Activated naive CD8-positive, alpha-beta T cell treated with anti-CD3 and anti-CD28 coated beads, Interleukin-2, amount 10 ng/mL, durations not matched to agents 7 days and 5 days (primary cell): ENCODE data around the gene XXYLT1. TPM values are rescaled to one million over a fixed set of nuclear protein-coding genes. Genes with fewer than 3 reads are reported as not detected.

Source experiments
- ATAC-seq: fragments of 150-1000 bp; cut with Tn5 transposase; one replicate; pipeline ENCODE4 v1.10.0; 2021; ENCODE audit warnings: low read depth, moderate library complexity
- POLR2A ChIA-PET: fragments of 350-600 bp; sonication (Branson Sonifier 250); formaldehyde crosslinking; loops from one replicate; lab custom pipeline; 2021; ENCODE audit warnings: antibody characterized with exemption; lab: Charles Lee
- DNase-seq: peaks from one replicate; pipeline ENCODE4 v3.0.0; 2021
- H3K27ac Mint-ChIP-seq: one replicate; pipeline ENCODE4 v1.8.0; 2022; ENCODE audit warnings: mild to moderate bottlenecking, mixed read lengths
- H3K27me3 Mint-ChIP-seq: one replicate; pipeline ENCODE4 v1.8.0; 2022; ENCODE audit warnings: mild to moderate bottlenecking, moderate library complexity, mixed read lengths
- H3K36me3 Mint-ChIP-seq: one replicate; pipeline ENCODE4 v1.8.0; 2021; ENCODE audit warnings: mild to moderate bottlenecking, mixed read lengths
- H3K4me1 Mint-ChIP-seq: one replicate; pipeline ENCODE4 v1.8.0; 2021; ENCODE audit warnings: mixed read lengths
- H3K4me3 Mint-ChIP-seq: one replicate; pipeline ENCODE4 v1.8.0; 2022; ENCODE audit warnings: mild to moderate bottlenecking, moderate library complexity, mixed read lengths
- H3K9me3 Mint-ChIP-seq: one replicate; pipeline ENCODE4 v1.8.0; 2021; ENCODE audit warnings: mixed read lengths
- total RNA-seq, 2 experiments: library from RNA; stranded (reverse); gene quantifications; one replicate each; pipeline ENCODE4 v1.2.3, GENCODE V29; 2021

XXYLT1 gene
- total RNA-seq, 2 experiments from 2014 or later, result 6.8 to 8.3 TPM

DNA sequence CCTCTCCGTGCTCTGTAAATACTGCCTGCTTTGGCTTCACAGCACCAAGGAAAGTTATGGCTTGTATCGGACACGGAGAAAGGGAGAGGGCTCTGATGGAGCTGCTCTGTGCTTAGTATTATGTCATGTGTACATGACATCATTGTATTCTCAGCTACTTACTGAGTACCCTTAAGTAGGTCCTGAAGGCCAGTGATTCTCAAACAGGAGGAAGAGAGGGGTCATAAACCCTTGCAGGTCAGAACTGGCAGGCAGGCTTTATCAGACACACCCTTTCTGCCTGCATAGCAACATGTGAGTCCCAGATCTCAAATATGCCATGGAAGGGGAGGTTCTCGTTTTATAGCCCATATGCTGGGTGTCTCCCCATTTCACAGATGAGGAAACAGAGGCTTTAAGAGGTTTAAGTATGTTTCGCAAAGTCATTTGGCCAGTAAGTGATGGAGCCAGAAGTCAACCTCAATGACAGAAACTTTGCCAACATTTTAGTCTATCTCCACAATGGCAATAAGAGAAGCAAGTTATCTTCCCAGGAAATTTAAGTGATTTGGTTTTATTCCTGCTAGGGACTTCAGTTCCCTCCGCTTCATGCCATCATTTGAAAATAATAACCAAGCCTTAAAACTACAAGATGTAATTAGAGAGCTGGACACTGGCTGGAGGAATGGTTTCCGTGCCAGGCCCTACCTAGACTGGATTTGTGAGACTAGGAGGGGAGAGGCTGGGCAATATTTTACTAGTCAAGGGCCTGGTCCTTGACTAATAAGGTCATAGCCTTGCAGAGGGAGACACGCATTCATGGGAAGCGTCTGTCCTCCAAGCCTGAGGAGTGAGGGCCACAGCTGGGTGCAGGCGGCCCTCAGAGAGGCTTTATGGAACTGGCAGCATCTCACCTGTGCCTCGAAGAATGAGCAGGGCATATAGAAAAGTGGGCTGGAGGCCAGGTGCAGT lies 133.0 kb downstream of the XXYLT1 start:
- Mint-ChIP-seq H3K4me3 (no peak overlapping the region), H3K27me3 (no peaks in the 10 kb centered on the region), H3K9me3 (peaks cover 20% of the 10 kb centered on the region), H3K36me3 (peaks cover 19% of the 10 kb centered on the region), H3K4me1 (no peaks in the 10 kb centered on the region), H3K27ac (no peak overlapping the region)
- ATAC-seq (no peak), DNase-seq (no peak)
- POLR2A ChIA-PET, result no interaction called here

DNA sequence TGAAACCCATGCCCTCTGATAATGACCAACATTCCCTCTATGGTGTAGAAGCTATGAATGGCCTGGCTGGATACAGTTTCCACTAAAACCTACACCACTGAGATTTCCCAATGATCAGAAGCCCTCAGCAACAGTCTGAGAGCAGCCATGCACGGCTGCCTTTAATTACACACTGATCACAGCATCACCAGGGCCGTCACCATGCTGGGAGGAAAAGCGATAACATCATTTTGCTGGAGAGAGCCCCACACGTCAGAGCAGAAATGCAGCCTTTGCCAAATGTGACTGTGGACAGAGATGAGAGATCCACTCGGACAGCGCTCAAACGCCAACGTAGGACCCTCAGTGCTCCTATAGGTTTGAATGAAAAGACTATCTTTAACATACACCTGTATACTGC lies 135.0 kb downstream of the XXYLT1 start:
- Mint-ChIP-seq H3K9me3 (peaks cover 8% of the 10 kb centered on the region), H3K4me3 (no peak overlapping the region), H3K27ac (no peak overlapping the region), H3K4me1 (no peaks in the 10 kb centered on the region), H3K36me3 (peaks cover 10% of the 10 kb centered on the region), H3K27me3 (no peaks in the 10 kb centered on the region)
- ATAC-seq (no peak), DNase-seq (no peak)
- POLR2A ChIA-PET, result no interaction called here

DNA sequence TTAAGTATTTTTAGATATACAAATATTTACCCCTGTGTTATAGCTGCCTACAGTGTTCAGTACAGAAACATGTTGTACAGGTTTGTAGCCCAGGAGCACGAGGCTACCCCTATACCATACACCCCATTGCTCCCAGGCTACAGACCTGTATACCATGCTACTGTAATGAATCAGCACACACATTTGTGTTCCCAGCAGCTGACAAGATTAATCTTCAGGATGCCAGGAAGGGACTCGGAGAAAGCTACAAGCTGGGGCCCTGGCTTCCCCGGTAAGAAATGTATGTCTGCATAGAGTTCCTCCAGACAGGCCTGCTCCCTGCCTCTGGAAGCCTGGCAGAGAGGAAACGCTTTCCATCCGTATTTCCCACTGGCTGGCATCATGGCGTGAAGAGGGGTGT lies 136.5 kb downstream of the XXYLT1 start:
- DNase-seq, result no peak
- no peak overlapping the region for H3K27ac Mint-ChIP-seq
- POLR2A ChIA-PET, result no interaction called here
- no peaks in the 10 kb centered on the region for H3K9me3 Mint-ChIP-seq
- H3K27me3 Mint-ChIP-seq, result no peaks in the 10 kb centered on the region
- peaks cover 4% of the 10 kb centered on the region for H3K4me1 Mint-ChIP-seq
- no peak for ATAC-seq
- no peak overlapping the region for H3K4me3 Mint-ChIP-seq
- H3K36me3 Mint-ChIP-seq, result peaks cover 2% of the 10 kb centered on the region

DNA sequence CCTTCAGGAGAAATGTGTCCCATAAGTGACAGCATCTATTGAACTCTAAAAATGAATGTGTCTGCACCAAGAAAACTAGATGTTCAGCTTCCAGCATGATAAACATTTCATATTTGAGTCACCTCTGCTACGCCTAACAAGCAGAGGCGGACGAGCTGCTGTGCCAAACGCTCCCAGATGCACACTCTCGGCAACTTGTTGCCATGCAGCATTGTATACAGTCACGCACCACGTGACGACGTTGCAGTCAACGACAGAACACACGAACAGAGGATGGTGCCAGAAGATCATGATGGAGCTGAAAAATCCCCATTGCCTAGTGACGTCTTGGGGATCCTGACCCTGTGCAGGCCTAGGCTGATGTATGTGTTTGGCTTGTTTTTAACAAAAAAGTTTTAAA lies 137.5 kb downstream of the XXYLT1 start:
- Mint-ChIP-seq H3K27ac (no peak overlapping the region), H3K36me3 (peaks cover 2% of the 10 kb centered on the region), H3K4me3 (no peak overlapping the region), H3K9me3 (no peaks in the 10 kb centered on the region), H3K4me1 (peaks cover 9% of the 10 kb centered on the region), H3K27me3 (no peaks in the 10 kb centered on the region)
- ATAC-seq, result no peak
- POLR2A ChIA-PET, result no interaction called here
- no peak for DNase-seq

DNA sequence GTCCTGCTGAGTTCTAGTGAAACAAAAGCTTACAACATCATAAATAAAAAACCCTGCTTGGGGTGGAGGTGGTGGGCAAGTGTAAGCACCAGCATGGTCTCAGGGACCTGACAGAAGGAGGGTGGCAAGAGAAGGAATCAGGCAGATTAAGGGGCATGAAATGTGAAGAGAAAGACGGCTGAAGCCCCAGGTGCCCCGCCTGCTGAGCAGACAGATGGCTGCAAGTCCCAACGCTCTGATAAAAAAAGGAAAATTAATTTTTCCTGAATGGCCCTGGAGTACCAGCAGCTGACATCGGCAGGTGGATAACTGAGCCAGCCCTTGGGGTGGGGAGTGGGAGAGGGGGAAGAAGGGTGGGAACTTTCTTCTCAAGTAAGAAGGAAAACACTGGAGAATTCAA lies 137.9 kb downstream of the XXYLT1 start:
- Mint-ChIP-seq H3K36me3 (peaks cover 2% of the 10 kb centered on the region), H3K9me3 (no peaks in the 10 kb centered on the region), H3K4me1 (peaks cover 14% of the 10 kb centered on the region), H3K4me3 (no peak overlapping the region), H3K27ac (no peak overlapping the region), H3K27me3 (no peaks in the 10 kb centered on the region)
- DNase-seq (no peak), ATAC-seq (no peak)
- POLR2A ChIA-PET, result no interaction called here

DNA sequence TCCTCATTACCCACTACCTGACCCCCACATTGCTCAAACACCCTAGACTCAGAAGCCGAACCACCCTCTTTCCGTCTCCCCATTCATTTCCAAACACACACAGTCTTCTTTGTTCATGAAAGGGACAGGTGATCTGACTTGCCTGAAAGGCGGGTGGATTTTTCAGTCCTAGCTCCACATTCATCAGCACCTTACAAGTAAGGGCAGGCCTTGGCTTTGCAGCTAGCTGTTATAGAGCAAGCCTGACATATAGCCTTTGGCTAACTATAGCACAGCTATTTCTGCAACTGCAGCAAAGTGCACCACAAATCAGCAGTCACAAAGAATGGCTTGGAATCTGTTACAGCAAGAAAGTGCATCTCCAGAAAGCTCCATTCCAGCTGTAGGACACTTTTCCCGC lies 139.8 kb downstream of the XXYLT1 start:
- Mint-ChIP-seq H3K9me3 (peaks cover 1% of the 10 kb centered on the region), H3K27ac (no peak overlapping the region), H3K36me3 (peaks cover 2% of the 10 kb centered on the region), H3K27me3 (no peaks in the 10 kb centered on the region), H3K4me3 (no peak overlapping the region), H3K4me1 (peaks cover 14% of the 10 kb centered on the region)
- no peak for ATAC-seq
- POLR2A ChIA-PET, result interaction anchor here (0.5 kb wide), 1 partner anchor 711 kb away, joined by 3 read pairs; no protein-coding TSS in a partner anchor
- no peak for DNase-seq

DNA sequence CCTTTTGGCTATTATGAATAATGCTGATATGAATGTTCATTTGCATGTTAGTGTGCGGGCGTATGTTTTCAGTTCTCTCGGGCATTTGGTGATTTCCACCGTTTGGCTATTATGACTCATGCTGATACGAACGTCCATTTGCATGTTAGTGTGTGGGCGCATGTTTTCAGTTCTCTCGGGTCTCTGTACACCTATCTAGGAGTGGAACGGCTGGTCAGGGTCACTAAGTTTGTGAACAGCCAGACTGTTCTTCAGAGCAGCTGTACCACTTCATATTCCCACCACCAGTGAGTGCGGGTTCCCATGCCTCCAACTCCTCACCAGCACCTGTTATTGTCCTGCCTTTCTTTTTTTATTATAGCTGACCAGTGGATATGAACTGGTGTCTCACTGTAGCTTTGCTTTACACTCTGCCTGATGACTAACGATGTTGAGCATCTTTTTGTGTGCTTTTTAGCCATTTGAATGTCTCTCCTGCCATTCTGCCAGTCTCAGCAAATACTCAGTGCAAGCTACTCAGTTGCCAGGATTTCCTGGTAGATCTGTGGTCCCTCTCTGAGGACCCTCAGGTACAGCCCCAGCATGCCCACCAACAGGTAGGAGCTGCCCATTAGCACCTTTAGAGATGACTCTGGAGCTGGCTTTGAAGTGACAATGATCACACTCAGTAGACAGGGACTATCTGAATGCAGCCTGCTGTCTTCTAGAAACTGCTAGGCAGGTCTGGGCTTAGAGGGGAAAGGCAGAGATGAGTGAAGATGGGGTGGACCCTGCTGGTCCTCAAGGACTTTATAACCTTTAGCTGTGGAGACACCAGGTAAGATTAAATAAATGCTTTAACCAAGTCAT lies 141.1 kb downstream of the XXYLT1 start:
- Mint-ChIP-seq H3K4me3 (no peak overlapping the region), H3K36me3 (peaks cover 2% of the 10 kb centered on the region), H3K27ac (no peak overlapping the region), H3K4me1 (peaks cover 18% of the 10 kb centered on the region), H3K27me3 (no peaks in the 10 kb centered on the region), H3K9me3 (peaks cover 1% of the 10 kb centered on the region)
- DNase-seq (no peak), ATAC-seq (peak; percentile 6)
- POLR2A ChIA-PET, result no interaction called here

DNA sequence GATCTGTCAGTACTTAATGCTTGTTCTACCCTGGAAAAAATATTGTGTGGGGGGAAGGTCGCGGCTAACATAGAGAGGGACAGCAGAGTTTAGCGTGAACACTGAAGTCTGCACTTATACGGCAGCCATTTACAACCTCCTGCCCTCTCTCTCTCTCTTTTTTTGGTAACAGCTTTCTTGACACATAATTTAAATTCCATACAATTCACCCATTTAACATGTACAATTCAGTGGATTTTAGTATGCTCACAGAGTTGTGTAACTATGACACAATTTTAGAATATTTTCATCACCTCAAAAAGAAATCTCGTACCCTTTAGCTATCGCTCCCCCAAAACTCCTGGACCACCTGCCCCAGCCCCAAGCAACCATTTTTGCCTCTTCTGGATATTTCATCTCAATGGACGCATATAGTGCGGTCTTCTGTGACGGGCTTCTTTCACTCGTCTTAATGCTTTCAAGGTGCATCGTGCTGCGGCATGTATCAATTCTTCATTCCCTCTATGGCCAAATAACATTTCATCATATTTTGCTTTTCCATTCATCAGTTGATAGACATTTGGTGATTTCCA lies 141.8 kb downstream of the XXYLT1 start:
- ATAC-seq (no peak), DNase-seq (no peak)
- Mint-ChIP-seq H3K36me3 (peaks cover 2% of the 10 kb centered on the region), H3K27me3 (no peaks in the 10 kb centered on the region), H3K27ac (peak overlapping the region; percentile 46), H3K4me1 (peaks cover 18% of the 10 kb centered on the region), H3K9me3 (peaks cover 1% of the 10 kb centered on the region), H3K4me3 (no peak overlapping the region)
- POLR2A ChIA-PET, result no interaction called here

DNA sequence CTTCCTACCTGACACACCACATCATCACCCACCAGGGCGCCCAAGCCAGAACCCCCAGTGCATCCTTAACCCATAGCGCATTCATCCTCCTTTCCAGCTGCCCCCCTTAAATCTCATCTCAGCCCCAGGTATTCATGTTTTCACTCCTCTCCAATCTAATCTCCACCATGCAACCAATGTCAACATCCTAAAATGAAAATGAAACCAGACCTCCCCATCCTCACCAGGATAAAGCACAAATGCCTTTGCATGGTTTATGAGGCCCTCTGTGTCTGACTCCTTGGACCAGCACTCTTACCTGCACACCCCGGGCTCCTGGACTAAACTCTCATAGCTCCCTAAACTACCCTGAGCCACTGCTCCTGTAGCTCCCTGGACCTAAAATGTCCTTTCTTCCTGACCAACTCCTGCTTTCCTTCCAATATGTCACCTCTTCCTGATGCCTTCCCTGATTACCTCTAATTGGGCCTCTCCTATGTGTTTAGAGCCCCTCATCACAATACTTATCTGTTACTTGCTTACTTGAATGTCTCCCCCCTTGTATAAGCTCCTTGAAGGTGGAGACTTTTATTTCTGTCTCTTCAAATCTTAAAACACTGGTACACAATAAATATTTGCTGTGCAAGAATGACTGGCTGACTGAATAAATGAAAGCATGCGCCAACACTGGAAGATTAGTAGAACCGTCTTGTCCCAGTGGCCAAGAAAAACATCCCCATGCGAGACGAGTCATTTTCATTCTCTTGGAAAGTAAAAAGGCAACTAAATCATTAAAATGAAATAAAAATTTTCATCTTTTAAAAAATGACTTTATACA lies 142.5 kb downstream of the XXYLT1 start:
- Mint-ChIP-seq H3K4me1 (peaks cover 18% of the 10 kb centered on the region), H3K4me3 (peak overlapping the region; percentile 1), H3K27ac (peak overlapping the region; percentile 6), H3K36me3 (peaks cover 2% of the 10 kb centered on the region), H3K27me3 (no peaks in the 10 kb centered on the region), H3K9me3 (peaks cover 1% of the 10 kb centered on the region)
- no peak for DNase-seq
- peak; percentile 51 for ATAC-seq
- POLR2A ChIA-PET, result no interaction called here

DNA sequence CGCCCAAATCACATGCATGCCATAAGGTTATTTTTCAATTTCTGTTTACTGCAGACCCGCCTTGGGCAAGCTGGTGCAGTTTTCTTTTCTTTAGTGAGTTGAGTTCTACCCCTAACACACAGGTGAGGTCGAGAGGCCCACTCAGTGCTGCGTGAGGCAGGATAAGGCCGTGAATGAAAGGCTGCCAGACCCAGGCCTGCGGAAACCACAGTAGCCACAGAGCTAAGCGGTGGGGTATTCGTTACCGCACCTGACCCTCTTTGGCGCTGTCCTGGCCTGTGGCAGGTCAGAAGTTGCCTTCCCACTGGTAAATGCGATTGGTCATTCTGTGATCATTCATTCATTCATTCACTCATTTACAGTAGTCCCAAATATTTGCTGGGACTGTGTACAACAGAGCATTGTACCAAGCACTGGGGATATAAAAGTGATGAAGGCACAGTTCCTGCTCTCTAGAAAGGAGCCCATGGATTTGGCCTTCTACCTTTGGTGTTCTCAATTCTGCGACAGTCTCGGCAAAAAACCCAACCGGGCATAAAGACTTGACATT lies 144.8 kb downstream of the XXYLT1 start:
- Mint-ChIP-seq H3K4me3 (no peak overlapping the region), H3K4me1 (peaks cover 18% of the 10 kb centered on the region), H3K9me3 (peaks cover 1% of the 10 kb centered on the region), H3K36me3 (peaks cover 2% of the 10 kb centered on the region), H3K27ac (no peak overlapping the region), H3K27me3 (no peaks in the 10 kb centered on the region)
- DNase-seq (no peak), ATAC-seq (no peak)
- POLR2A ChIA-PET, result no interaction called here

DNA sequence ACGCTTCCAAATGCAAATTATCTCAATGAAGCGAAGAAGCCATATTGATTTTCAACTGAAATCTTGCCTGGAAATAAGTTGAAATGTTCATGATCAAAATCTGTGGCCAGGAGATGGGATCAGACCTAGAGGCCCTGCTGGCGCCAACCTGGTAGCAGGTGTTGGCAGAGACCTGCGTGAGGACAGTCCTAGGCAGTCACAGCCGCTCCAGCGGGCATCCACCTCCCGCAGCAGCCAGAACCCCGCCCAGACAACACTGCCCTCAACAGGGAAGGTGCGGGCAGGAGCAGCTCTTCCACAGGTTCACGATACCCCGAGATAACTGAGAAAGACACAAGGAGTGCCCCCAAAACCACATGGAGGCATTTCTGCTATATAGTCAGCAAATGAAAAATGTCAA lies 145.3 kb downstream of the XXYLT1 start:
- no peaks in the 10 kb centered on the region for H3K27me3 Mint-ChIP-seq
- peaks cover 18% of the 10 kb centered on the region for H3K4me1 Mint-ChIP-seq
- ATAC-seq (no peak), DNase-seq (no peak)
- no peak overlapping the region for H3K4me3 Mint-ChIP-seq
- POLR2A ChIA-PET, result no interaction called here
- H3K36me3 Mint-ChIP-seq, result peaks cover 2% of the 10 kb centered on the region
- H3K27ac Mint-ChIP-seq, result no peak overlapping the region
- H3K9me3 Mint-ChIP-seq, result peaks cover 1% of the 10 kb centered on the region

DNA sequence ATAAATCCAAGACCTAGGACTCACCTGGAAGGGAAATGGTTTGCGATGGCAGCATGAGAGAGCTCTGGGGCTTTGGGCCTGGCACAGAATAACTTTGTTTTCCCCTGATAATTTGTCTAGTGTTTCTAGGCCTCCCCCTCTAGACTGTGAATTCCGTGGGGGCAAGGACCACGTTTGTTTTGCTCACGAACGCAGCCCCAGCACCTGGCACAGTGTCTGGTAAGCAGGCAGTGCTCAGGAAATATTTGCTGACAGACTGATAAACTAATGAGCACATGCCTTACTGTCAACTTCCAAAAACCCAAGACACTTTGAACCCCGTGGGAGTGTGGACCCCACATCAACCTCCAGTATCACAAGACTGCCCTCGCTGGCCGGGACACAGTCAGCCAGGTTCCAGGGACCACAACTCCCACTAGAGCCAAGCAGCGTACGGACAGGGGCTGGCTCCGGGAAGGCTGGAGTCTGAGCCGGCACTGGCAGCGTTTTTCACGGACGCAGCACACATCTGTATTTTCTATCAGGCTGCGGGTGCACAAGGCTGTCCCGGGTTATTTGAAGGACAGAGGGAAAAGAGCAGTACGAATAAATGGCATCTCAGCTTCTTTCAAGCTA lies 146.5 kb downstream of the XXYLT1 start:
- Mint-ChIP-seq H3K36me3 (peaks cover 2% of the 10 kb centered on the region), H3K9me3 (peaks cover 1% of the 10 kb centered on the region), H3K4me1 (peaks cover 15% of the 10 kb centered on the region), H3K4me3 (no peak overlapping the region), H3K27ac (no peak overlapping the region), H3K27me3 (no peaks in the 10 kb centered on the region)
- no peak for ATAC-seq
- no peak for DNase-seq
- POLR2A ChIA-PET, result no interaction called here
